ENCODE measurements around the gene LRCH1.

LRCH1 gene

DNA sequence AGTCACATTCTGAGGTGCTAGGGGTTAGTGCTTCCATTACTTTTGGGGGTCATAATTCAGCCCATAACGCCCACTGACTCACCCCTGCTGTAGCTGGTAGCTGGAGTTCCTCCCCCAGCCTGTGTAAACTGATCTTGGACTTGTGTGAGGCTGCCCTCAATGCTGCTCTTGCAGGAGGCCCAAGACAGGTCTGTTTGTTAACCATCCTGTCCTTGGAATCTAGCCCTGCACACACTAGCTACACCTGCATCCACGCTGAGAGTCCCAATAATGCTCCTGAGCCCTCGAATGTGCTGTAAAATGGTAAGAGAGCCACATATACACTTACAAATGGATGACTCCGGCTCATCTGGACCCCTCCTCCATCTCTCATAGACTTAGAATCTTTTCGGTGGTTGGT is 9.6 kb downstream of the LRCH1 start:
- no peak for DNase-seq

DNA sequence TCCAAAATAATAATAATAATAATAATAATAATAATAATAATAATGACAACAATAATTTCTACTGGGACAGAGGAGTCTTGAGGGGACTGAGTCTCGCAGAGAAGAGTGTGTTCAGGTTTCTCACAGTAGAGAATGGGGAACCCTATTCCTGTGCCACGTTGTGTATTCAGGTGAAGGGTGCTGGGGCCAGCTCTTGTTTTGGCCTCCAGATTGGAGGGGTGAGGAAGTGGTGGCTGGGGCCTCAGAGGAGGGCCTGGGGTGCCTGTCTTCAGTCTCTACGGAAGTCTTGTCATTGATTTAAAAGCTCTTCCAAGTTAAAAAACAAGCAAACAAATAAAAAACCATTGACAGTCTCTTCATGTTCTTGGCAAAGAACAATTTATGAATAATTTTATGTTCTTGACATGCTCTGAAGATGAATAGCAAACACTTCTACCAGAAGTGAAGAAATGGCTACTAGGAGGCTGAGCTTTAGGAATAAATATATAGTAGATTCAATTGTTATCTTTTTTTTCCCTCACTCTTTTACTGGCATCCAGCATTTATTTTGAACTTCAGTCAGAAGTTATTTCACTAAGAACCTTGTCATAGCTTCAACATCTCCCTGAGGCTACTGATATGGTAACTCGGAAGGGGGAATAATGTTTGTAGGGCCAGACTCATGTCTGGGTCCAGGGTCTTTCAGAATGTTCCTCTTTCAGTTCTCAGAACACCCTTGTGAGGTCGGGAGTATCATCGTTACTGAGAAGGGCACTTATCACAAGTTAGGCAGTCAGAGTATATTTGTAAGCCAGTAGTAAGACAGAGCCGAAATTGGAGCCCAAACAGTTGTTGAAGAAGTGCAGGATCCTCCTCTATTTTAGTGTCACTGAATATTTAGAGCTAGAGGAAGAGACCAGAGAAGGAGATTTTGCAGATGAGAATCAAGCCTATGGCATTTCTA is 13.1 kb downstream of the LRCH1 start:
- DNase-seq, result no peak

- no peak for DNase-seq
Measured at GRCh38 chr13:46567671-46568070, 14.7 kb downstream of the LRCH1 start.

DNA sequence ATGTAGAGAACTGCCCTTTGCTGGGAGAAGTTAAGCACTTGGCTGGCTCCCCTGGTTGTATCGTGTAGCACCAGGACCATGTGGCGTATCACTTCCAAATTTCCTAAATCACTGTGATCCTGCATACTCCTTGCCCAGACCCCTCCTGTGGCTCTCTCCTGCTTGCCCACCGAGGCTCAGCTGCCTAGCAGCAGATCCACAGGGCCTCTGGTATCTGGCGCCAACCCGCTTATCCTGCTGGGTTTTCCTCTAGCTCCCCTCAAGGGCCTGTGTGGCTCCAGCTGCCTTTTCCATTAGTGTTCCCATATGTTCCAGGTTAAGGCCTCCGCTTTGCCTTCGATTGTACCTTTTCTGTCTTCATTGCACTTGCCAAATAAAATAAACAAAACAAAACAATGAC is 16.5 kb downstream of the LRCH1 start:
- no peak for DNase-seq

- no peak for DNase-seq
Measured at GRCh38 chr13:46570273-46570672, 17.3 kb downstream of the LRCH1 start.

- peak; percentile 63 for DNase-seq
Measured at GRCh38 chr13:46571189-46571908, 18.4 kb downstream of the LRCH1 start.

- no peak for DNase-seq
Measured at GRCh38 chr13:46571909-46572595, 19.1 kb downstream of the LRCH1 start.

DNA sequence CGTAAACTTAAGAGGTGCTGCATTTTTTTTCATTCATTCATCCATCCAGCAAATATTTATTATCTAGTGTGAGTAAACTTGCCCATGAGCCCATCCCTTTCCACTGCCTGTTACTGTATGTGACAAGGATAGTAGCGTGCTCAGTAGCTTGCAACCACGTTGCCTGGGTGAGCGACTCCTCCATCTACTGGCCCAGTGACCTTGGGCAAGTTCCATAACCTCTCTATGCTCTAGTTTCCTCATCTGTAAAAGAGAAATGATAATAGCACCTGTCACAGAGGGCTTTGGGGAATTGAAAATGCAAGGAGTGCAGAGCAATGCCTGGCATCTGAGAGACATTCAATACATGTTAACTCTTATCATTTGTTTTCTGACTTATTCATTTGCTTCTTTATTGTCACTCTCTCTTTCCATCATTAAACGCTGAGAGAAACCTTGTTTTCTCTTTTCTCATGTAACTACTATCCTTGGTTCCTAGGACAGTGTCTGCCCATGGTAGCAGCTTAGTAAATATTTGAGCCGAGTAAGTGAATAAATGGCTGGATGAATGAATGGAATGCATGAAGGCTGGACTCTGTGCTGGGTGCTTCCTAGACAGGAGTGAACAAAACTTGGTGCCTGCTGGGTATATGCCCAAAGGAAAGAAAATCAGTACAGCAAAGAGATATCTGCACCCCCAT is 19.9 kb downstream of the LRCH1 start:
- no peak for DNase-seq

DNA sequence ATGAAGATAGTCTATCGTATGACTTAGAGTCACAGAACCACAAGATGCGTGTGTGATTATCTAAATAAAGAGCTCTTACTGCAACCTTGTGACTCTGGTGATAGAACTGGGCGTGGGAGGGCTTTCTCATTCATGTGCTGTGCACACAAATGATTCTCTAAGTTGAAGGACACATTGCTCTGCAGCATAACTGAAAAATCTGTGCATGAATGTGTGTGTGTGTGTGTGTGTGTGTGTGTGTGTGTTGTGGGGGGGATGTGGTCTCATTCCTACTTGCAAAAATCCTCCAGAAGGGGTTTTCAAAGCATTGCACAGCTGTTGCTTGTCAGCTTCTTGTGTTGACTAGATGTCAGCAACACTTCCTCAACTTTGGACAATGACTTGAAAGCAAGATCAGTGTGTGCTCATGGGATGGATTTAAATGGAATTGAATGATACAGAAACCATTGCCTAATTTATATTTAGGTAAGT is 22.4 kb downstream of the LRCH1 start:
- peak; percentile 60 for DNase-seq

DNA sequence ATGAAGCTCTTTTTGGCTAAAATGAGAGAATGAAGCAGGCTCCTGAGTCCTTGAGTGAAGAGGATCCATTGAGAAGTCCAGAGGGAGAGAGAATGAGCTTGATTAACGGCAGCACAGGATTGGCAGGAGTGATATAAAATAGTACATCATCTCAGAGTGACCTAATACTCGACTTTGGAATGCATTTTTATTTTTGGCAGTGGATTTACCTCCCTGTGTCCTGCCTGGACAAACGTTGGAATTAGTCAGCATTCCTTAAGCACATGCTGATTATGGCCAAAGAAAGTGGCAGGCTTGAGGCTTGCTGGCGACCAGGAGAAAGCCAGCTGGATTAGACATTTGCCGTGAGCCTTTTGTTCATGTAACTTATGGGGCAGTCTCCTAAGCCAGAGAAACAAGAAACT is 22.9 kb downstream of the LRCH1 start:
- DNase-seq, result peak; percentile 89

- DNase-seq, result no peak
Measured at GRCh38 chr13:46576762-46577161, 23.8 kb downstream of the LRCH1 start.

DNA sequence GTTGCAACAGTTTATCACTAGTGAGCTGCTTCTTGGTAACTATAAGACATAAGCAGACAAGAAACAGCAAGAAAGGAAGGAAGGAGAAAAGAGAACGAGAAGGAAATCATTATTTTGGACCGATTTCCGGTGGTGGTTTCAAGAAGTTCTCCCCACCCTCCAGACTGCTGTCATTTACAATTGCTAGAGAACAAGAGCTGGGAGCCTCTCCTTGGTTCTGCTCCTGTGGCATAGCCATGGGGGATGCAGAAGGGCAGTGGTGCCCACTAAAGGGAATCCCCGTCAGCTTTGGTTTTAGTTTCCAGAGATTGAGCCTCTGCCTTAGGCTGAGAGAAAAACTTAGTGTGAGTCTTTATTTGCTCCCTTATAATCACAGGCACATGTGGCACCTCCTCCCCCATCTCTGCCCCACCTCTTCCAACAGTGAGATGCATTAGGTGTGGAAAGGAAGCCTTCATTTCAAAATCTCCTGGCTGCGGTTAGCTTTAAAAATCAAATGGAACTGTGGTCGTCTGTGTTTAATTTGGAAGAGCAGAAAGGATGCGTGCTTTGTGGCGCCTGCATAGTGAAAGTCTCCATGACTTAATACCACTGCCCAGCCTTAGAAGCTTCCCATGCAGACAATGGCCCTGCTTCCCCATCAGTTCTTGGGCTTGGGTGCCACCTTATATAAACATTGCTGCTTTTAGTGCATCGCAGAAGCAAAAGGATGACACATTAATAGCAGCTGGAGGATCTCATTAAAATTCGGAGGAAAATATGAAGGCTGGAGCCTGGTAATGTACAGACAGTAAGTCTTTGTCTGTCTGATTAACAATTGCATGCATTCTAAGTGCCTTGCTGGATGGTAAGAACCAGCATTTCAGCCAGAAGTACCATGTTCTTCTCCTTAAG is 25.0 kb downstream of the LRCH1 start:
- DNase-seq, result peak; percentile 87

- no peak for DNase-seq
Measured at GRCh38 chr13:46578590-46578975, 25.6 kb downstream of the LRCH1 start.

GRCh38 chr13:46580362-46580839 is 27.4 kb downstream of the LRCH1 start:
- no peak for DNase-seq

GRCh38 chr13:46582190-46582589 is 29.2 kb downstream of the LRCH1 start:
- DNase-seq, result no peak

DNA sequence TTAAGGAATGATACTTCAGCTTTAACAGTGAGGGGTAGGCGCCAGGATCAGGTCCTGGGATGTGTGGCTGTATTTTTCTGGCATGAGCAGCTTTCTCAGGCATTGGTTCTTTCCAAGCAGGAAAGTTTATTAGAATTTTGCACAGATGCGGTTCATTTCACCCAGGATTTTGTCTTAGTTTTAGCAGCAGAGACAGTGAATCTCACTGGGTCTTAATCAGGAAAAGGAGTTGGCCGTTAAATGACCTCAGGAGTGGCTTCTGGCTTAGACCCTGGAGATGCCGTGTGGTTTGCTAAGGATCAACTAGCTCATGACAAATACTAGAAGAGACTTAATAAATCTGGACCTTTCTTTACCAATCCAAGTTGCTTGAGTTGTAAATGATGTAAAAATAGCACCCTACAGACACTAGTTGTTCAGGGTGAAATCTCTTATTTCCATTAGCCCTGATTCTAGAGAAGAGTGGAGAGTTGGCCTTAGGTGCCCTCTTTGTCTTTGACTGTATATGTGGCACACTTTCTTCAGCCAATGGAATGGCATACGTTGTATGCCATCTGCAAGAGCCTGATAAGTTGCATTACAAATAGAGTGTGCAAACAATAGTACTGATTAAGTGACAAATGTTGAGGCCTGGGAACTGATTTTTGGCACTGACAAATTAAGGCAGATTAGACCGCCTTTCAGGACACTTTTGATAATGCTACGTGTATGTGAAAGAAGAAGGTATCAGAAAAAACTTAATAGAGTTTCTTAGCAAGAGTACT is 34.0 kb downstream of the LRCH1 start:
- peak; percentile 41 for DNase-seq

DNA sequence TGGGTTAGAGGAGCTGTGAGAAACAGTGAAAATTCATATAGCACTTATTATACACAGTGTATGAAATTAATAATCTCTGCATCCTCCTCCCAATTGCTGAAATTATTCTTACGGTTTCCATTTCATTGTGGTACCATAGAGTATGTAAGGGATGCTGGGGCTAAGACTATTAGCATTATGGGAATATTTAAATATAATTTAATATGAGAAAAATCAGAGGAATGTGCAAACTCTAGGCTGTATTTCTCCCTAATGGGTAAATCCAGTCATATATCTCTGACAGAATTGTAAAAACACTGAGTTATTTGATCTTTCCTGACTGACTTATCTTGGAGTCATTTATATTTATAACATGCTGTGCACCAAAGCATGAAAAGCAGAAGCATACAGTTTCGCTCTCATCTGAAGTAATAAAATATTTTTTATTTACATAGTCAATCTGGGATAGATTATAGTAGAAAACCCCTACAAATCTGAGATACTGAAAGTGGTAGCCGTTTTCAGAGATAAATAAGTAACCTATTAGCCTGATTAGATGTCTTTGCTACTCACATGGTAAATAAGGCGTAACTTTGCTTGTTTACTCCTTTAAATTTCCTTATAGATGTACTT is 34.9 kb downstream of the LRCH1 start:
- DNase-seq, result no peak

- no peak for DNase-seq
Measured at GRCh38 chr13:46592385-46592784, 39.4 kb downstream of the LRCH1 start.

DNA sequence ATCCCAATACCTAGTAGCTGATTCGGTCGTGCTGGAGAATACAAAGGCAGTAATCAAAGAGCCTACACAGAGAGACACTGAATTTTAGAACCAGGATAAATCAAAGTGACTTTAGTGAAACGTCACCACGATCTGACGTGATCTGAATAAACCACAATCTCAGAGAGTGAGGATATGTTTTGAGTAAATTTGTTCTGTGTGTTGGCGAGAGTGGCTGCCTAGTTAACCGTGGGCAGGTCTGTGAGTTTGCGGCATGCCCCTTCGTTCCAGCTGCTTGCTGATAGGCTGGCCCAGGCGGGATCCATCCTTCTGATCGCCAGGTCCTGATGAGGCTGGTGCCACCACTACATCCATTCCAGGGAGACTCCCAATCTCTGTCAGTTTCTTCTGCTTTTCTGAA is 40.4 kb downstream of the LRCH1 start:
- no peak for DNase-seq

DNA sequence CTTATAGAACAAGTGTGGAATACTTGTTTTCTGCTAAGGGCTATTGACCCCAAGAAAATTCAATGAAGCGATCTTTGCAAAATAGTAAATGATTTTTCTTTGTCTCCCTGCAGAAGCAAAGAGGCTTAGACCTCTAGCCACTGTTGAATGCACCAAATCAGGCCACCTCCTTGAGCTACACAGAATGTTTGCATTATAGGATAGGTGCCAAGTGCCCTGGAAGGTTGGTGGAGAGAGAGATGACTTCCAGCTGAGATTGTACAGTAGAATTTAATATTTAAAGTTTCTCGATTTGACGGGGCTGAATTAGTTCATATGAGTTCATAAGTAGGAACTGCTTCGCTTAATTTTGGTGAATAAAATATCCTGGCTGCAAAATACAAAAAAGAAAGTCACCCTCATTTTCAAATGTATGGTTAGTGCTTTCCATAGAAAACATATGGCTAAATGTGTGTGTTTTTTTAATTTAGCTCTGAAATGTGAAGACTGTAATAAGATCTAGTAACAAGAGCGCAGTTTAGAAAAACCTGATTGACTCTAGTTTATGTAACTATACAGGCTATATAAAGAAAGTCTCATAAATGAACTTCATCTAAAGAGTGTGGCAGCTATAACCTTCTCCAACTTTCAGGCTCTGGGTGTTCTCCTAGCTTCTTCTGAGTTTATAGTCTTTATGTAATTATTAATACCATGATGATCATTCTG is 41.6 kb downstream of the LRCH1 start:
- no peak for DNase-seq
